Neural crest cell (in vitro differentiated cells): Measurements from ENCODE around the gene TCF7L1. TPM values are rescaled to one million over a fixed set of nuclear protein-coding genes. Genes with fewer than 3 reads are reported as not detected.

Source experiments
- DNase-seq: peaks from one replicate; pipeline ENCODE4 v3.0.0; 2021; ENCODE audit warnings: low read depth, mixed read lengths, low spot score
- H3K27ac Mint-ChIP-seq: one replicate; pipeline ENCODE4 v1.8.0; 2021; ENCODE audit warnings: mild to moderate bottlenecking, mixed read lengths; ENCODE audit not compliant: unreplicated experiment
- H3K27me3 Mint-ChIP-seq: 2 replicates; pipeline ENCODE4 v1.8.0; 2021; ENCODE audit warnings: low read depth, mild to moderate bottlenecking, mixed read lengths
- H3K36me3 Mint-ChIP-seq: 2 replicates; pipeline ENCODE4 v1.8.0; 2021; ENCODE audit warnings: low read depth, mild to moderate bottlenecking, mixed read lengths
- H3K4me1 Mint-ChIP-seq: 2 replicates; pipeline ENCODE4 v1.8.0; 2021; ENCODE audit warnings: mixed read lengths
- H3K4me3 Mint-ChIP-seq: one replicate; pipeline ENCODE4 v1.8.0; 2021; ENCODE audit warnings: mild to moderate bottlenecking, mixed read lengths
- H3K9me3 Mint-ChIP-seq: 2 replicates; pipeline ENCODE4 v1.8.0; 2021; ENCODE audit warnings: mixed read lengths
- total RNA-seq: library from RNA; stranded (reverse); gene quantifications from 2 replicates; pipeline ENCODE4 v1.2.1, GENCODE V29; 2021
- TF ChIP-seq, protein P1 (sequence below): fragments of 200-600 bp; sonication (generic); conservative IDR thresholded peaks from 2 replicates; pipeline ENCODE4 v1.5.0; 2021; ENCODE audit warnings: antibody characterized with exemption, mild to moderate bottlenecking

Gene TCF7L1
- total RNA-seq, 1 donor from 2014 or later, result 40.3 TPM

GRCh38 chr2:85137156-85137555, 4.0 kb downstream of the TCF7L1 start:
- no peak for DNase-seq
- Mint-ChIP-seq H3K4me3 (peak overlapping the region; percentile 92), H3K4me1 (peaks cover 46% of the 10 kb centered on the region), H3K9me3 (no peaks in the 10 kb centered on the region), H3K27me3 (peaks cover 5% of the 10 kb centered on the region), H3K36me3 (peaks cover 9% of the 10 kb centered on the region), H3K27ac (no peak overlapping the region)
- TF ChIP-seq, protein P1, sequence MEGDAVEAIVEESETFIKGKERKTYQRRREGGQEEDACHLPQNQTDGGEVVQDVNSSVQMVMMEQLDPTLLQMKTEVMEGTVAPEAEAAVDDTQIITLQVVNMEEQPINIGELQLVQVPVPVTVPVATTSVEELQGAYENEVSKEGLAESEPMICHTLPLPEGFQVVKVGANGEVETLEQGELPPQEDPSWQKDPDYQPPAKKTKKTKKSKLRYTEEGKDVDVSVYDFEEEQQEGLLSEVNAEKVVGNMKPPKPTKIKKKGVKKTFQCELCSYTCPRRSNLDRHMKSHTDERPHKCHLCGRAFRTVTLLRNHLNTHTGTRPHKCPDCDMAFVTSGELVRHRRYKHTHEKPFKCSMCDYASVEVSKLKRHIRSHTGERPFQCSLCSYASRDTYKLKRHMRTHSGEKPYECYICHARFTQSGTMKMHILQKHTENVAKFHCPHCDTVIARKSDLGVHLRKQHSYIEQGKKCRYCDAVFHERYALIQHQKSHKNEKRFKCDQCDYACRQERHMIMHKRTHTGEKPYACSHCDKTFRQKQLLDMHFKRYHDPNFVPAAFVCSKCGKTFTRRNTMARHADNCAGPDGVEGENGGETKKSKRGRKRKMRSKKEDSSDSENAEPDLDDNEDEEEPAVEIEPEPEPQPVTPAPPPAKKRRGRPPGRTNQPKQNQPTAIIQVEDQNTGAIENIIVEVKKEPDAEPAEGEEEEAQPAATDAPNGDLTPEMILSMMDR, result no peak

DNA sequence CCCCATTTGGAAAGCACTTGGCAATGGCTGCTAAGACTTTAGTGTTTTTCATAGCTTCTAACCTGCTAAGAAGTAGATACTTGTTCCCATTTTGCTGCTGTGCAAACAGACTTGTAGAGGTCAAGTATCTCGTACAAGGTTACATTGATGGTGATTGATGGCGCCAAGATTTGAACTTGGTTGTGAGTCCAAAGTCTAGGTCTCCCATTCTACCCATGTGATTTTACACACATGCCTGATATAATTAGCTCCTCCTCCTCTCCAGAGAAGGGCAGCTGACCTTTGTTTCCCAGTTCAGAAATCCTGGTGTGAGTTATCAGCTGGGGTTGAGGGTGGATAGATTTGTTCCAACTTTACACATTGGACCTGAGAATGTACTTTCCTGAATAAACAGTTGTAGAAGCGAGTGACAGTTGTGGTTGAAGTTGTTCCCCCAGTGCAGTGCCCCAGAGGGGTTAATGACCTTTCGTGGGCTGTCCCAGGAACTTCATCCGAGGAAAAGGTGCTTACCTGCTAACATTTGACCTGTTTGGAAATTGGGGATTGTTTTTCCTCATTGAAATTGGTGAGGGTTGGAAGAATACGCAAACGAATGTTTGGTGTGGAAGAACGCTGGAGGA, 10.4 kb downstream of the TCF7L1 start:
- Mint-ChIP-seq H3K4me1 (peaks cover 33% of the 10 kb centered on the region), H3K27ac (no peak overlapping the region), H3K9me3 (no peaks in the 10 kb centered on the region), H3K36me3 (peaks cover 13% of the 10 kb centered on the region), H3K4me3 (no peak overlapping the region), H3K27me3 (no peaks in the 10 kb centered on the region)
- TF ChIP-seq, protein P1, result no peak
- DNase-seq, result no peak

DNA sequence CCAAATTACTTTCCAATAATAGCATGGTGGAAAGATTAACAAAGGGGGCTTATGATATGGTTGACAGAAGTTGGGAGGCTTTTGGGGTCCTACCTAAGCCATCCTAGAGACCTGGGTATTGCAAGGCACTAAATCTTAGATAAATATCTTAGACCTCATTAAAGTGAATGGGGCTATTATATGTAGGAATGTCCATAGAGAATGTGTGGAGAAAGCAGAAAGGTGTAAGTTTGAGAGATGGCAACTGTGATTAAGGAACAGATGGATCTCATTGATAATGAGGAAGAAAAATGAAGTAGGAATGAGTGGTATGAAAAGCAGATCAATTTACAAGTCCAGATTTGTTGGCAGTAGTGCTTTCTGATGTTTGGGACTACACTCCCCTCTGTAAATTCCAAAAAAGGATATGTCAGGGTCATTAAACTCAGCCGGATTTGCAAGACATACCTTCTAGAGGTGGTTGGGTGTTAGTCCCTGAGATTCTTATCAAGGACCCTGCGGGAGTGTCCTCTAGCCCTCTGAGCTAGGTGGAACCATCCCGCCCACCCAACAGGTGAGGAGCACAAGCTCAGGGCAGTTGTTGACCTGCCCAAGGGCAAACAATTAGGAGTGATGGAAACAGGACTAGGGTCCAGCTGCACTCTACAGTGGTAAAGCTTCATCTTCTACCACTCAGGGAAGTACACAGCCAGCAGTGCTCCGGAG, 12.1 kb downstream of the TCF7L1 start:
- H3K9me3 Mint-ChIP-seq, result no peaks in the 10 kb centered on the region
- TF ChIP-seq, protein P1, result no peak
- no peak overlapping the region for H3K4me3 Mint-ChIP-seq
- peaks cover 26% of the 10 kb centered on the region for H3K4me1 Mint-ChIP-seq
- no peaks in the 10 kb centered on the region for H3K27me3 Mint-ChIP-seq
- H3K27ac Mint-ChIP-seq, result no peak overlapping the region
- DNase-seq, result no peak
- peaks cover 8% of the 10 kb centered on the region for H3K36me3 Mint-ChIP-seq

GRCh38 chr2:85148190-85148589, 15.0 kb downstream of the TCF7L1 start:
- Mint-ChIP-seq H3K4me1 (peaks cover 18% of the 10 kb centered on the region), H3K27ac (no peak overlapping the region), H3K36me3 (peaks cover 5% of the 10 kb centered on the region), H3K4me3 (no peak overlapping the region), H3K27me3 (no peaks in the 10 kb centered on the region), H3K9me3 (no peaks in the 10 kb centered on the region)
- TF ChIP-seq, protein P1, result no peak
- no peak for DNase-seq

GRCh38 chr2:85151026-85151425, 17.8 kb downstream of the TCF7L1 start:
- Mint-ChIP-seq H3K36me3 (peaks cover 5% of the 10 kb centered on the region), H3K27me3 (no peaks in the 10 kb centered on the region), H3K4me1 (peaks cover 30% of the 10 kb centered on the region), H3K9me3 (peaks cover 3% of the 10 kb centered on the region), H3K4me3 (no peak overlapping the region), H3K27ac (no peak overlapping the region)
- TF ChIP-seq, protein P1, result no peak
- DNase-seq, result no peak
